IMR-90 (cell line): ENCODE data around the gene D2HGDH. TPM values are rescaled to one million over a fixed set of nuclear protein-coding genes. Genes with fewer than 3 reads are reported as not detected.

Source experiments
- ATAC-seq: fragments of 200-7000 bp; cut with Tn5 transposase; 2 replicates; pipeline ENCODE4 v1.9.1; 2020; ENCODE audit warnings: low read depth, mild to moderate bottlenecking, moderate library complexity
- BruUV-seq: library from RNA; stranded (reverse); fragments of 400-500 nt; replicated peaks from 2 replicates; lab custom pipeline; 2021; lab: Mats Ljungman, UMichigan
- CTCF ChIA-PET: fragments of 300-600 bp; formaldehyde crosslinking; extraction: SDS; loops from one replicate; lab custom pipeline; 2021; ENCODE audit warnings: antibody characterized with exemption; lab: Yijun Ruan, JAX
- POLR2A ChIA-PET: fragments of 300-600 bp; sonication (Branson Sonifier 250); formaldehyde crosslinking; loops from one replicate; lab custom pipeline; 2022; ENCODE audit warnings: antibody characterized with exemption; ENCODE audit not compliant: unreplicated experiment; lab: Charles Lee
- DNase-seq: peaks from one replicate; pipeline ENCODE4 v3.0.0; 2013
- H2AFZ ChIP-seq: replicated peaks from 2 replicates; pipeline ENCODE3; 2013; ENCODE audit warnings: low read length, mild to moderate bottlenecking; ENCODE audit not compliant: poor library complexity
- H2AK5ac ChIP-seq: 2 replicates; pipeline ENCODE4 v1.6.1; 2013; ENCODE audit warnings: low read depth, low read length, inconsistent platforms
- H2AK9ac ChIP-seq: replicated peaks from 2 replicates; pipeline ENCODE3; 2013; ENCODE audit warnings: mild to moderate bottlenecking, low read depth, low read length, moderate library complexity; ENCODE audit not compliant: poor library complexity
- H2BK120ac ChIP-seq: 2 replicates; pipeline ENCODE4 v1.6.1; 2013; ENCODE audit warnings: low read depth, low read length, inconsistent platforms
- H2BK15ac ChIP-seq: 3 replicates; pipeline ENCODE4 v1.6.1; 2013; ENCODE audit warnings: low read depth, low read length, inconsistent platforms
- H2BK20ac ChIP-seq: 2 replicates; pipeline ENCODE4 v1.6.1; 2013; ENCODE audit warnings: low read depth, mild to moderate bottlenecking, inconsistent platforms, low read length, moderate library complexity
- H2BK5ac ChIP-seq: 2 replicates; pipeline ENCODE4 v1.6.1; 2013; ENCODE audit warnings: mild to moderate bottlenecking, low read depth, low read length, inconsistent platforms; ENCODE audit not compliant: poor library complexity, severe bottlenecking
- H3K14ac ChIP-seq: replicated peaks from 2 replicates; pipeline ENCODE4 v1.6.1; 2013; ENCODE audit warnings: low read depth, low read length, inconsistent platforms
- H3K18ac ChIP-seq: 2 replicates; pipeline ENCODE4 v1.6.1; 2013; ENCODE audit warnings: low read depth, low read length, control low read depth
- H3K23ac ChIP-seq: 2 replicates; pipeline ENCODE4 v1.6.1; 2013; ENCODE audit warnings: low read depth, low read length, inconsistent platforms
- H3K27ac ChIP-seq: 2 replicates; pipeline ENCODE4 v1.5.1; 2013; ENCODE audit warnings: mild to moderate bottlenecking, control low read depth, low read length; ENCODE audit not compliant: insufficient read depth
- H3K27me3 ChIP-seq: 2 replicates; pipeline ENCODE4 v1.6.1; 2013; ENCODE audit warnings: low read length; ENCODE audit not compliant: control insufficient read depth, insufficient read depth
- H3K36me3 ChIP-seq: 2 replicates; pipeline ENCODE4 v1.6.1; 2013; ENCODE audit warnings: low read length, mixed read lengths; ENCODE audit not compliant: control insufficient read depth, insufficient read depth
- H3K4ac ChIP-seq: 2 replicates; pipeline ENCODE4 v1.6.1; 2013; ENCODE audit warnings: low read depth, low read length, inconsistent platforms
- H3K4me1 ChIP-seq: 2 replicates; pipeline ENCODE4 v1.6.1; 2013; ENCODE audit warnings: low read length, mixed read lengths; ENCODE audit not compliant: control insufficient read depth, insufficient read depth
- H3K4me2 ChIP-seq: 2 replicates; pipeline ENCODE4 v1.6.1; 2013; ENCODE audit warnings: low read depth, mild to moderate bottlenecking, control low read depth, low read length, moderate library complexity
- H3K4me3 ChIP-seq: 2 replicates; pipeline ENCODE4 v1.5.1; 2013; ENCODE audit warnings: low read depth, mild to moderate bottlenecking, control low read depth, low read length, moderate library complexity; ENCODE audit not compliant: insufficient read depth
- H3K56ac ChIP-seq: 2 replicates; pipeline ENCODE4 v1.6.1; 2013; ENCODE audit warnings: low read length, inconsistent platforms; ENCODE audit not compliant: insufficient read depth; ENCODE audit errors: extremely low read depth
- H3K79me1 ChIP-seq, 2 experiments: 2 replicates each; pipeline ENCODE4 v1.6.1; 2013; ENCODE audit warnings: low read length in 2 of 2, inconsistent platforms in 1 of 2, low read depth in 1 of 2
- H3K9ac ChIP-seq: 2 replicates; pipeline ENCODE4 v1.6.1; 2013; ENCODE audit warnings: low read depth, low read length, control low read depth
- H3K9me1 ChIP-seq: 2 replicates; pipeline ENCODE4 v1.6.1; 2013; ENCODE audit warnings: low read length, inconsistent platforms; ENCODE audit not compliant: insufficient read depth
- H3K9me3 ChIP-seq: 2 replicates; pipeline ENCODE4 v1.6.1; 2013; ENCODE audit warnings: low read length; ENCODE audit not compliant: control insufficient read depth, insufficient read depth
- H4K20me1 ChIP-seq: 2 replicates; pipeline ENCODE4 v1.6.1; 2013; ENCODE audit warnings: low read length, inconsistent platforms; ENCODE audit not compliant: insufficient read depth
- H4K5ac ChIP-seq: 2 replicates; pipeline ENCODE4 v1.6.1; 2013; ENCODE audit warnings: mild to moderate bottlenecking, low read depth, low read length, control low read depth
- H4K8ac ChIP-seq, 2 experiments: 2 replicates each; pipeline ENCODE4 v1.6.1; 2013; ENCODE audit warnings: low read depth in 2 of 2, low read length in 2 of 2, control low read depth in 1 of 2, inconsistent platforms in 1 of 2
- H4K91ac ChIP-seq: 2 replicates; pipeline ENCODE4 v1.6.1; 2013; ENCODE audit warnings: low read depth, low read length, inconsistent platforms; ENCODE audit not compliant: insufficient read depth
- BHLHE40 ChIP-seq: fragments of 150-350 bp; IDR thresholded peaks from 2 replicates; pipeline ENCODE4 v1.6.1; 2016; ENCODE audit warnings: mild to moderate bottlenecking, low read depth, low read length
- CEBPB ChIP-seq: IDR thresholded peaks from 2 replicates; pipeline ENCODE4 v1.6.1; 2012; ENCODE audit warnings: low read depth, low read length, improper control_type of control experiment
- MAFK ChIP-seq: IDR thresholded peaks from 2 replicates; pipeline ENCODE4 v1.6.1; 2012; ENCODE audit warnings: low read depth, low read length, improper control_type of control experiment
- MAZ ChIP-seq: IDR thresholded peaks from 2 replicates; pipeline ENCODE4 v1.6.1; 2012; ENCODE audit warnings: low read depth, mild to moderate bottlenecking, low read length, improper control_type of control experiment, moderate library complexity, borderline replicate concordance
- NFE2L2 ChIP-seq: fragments of 150-350 bp; IDR thresholded peaks from 2 replicates; pipeline ENCODE4 v1.6.1; 2016; ENCODE audit warnings: low read depth, mild to moderate bottlenecking, low read length
- POLR2A ChIP-seq: IDR thresholded peaks from 2 replicates; pipeline ENCODE4 v1.6.1; 2012; ENCODE audit warnings: mild to moderate bottlenecking, low read depth, low read length
- RFX5 ChIP-seq: IDR thresholded peaks from 2 replicates; pipeline ENCODE4 v1.8.0; 2012; ENCODE audit warnings: low read depth, mild to moderate bottlenecking, low read length, moderate library complexity
- SMC3 ChIP-seq: fragments of 150-350 bp; IDR thresholded peaks from 2 replicates; pipeline ENCODE4 v1.6.1; 2016; ENCODE audit warnings: low read depth, mild to moderate bottlenecking, antibody characterized with exemption, low read length, moderate library complexity
- WGBS, 2 experiments: methylation state at CpG; one replicate each; pipeline versions ENCODE4 v1.1.5 to v1.1.7; 2013; ENCODE audit warnings: missing lambda C conversion rate in 2 of 2; ENCODE audit not compliant: insufficient read length in 1 of 2; ENCODE audit errors: extremely low coverage in 2 of 2; 5-methylcytosine and 5-hydroxymethylcytosine counted together
- dilution Hi-C: fragments of 300-500 bp; cut with HindIII; formaldehyde crosslinking; loops from one replicate; pipeline ENCODE4 v1.14.3; 2018; ENCODE audit warnings: low sequenced_read_pairs; ENCODE audit not compliant: unreplicated experiment
- in situ Hi-C: fragments of 300-500 bp; cut with MboI; formaldehyde crosslinking; loops from 3 replicates; pipeline ENCODE4 v1.14.3; 2019; ENCODE audit warnings: low sequenced_read_pairs, inconsistent platforms, mixed read lengths
- intact Hi-C: fragments of 100-400 bp; cut with micrococcal nuclease; formaldehyde crosslinking; loops from 2 replicates; pipeline ENCODE4 v1.10.0; 2022
- polyA plus RNA-seq, 3 experiments: library from polyadenylated mRNA; depleted of rRNA; stranded (reverse); fragments of >200 nt; gene quantifications; 2 replicates each; pipeline ENCODE4 v1.2.3, GENCODE V29; 2012; ENCODE audit warnings: low replicate concordance in 1 of 3
- total RNA-seq: library from RNA; depleted of rRNA; stranded (reverse); fragments of >200 nt; gene quantifications from 2 replicates; pipeline ENCODE4 v1.2.3, GENCODE V29; 2012
- TF ChIP-seq, protein P1 (sequence below): fragments of 150-350 bp; IDR thresholded peaks from 2 replicates; pipeline ENCODE4 v1.6.1; 2016; ENCODE audit warnings: low read depth, mild to moderate bottlenecking, low read length, moderate library complexity, borderline replicate concordance
- TF ChIP-seq, protein P2 (sequence below): conservative IDR thresholded peaks from 2 replicates; pipeline ENCODE4 v1.5.1; 2012; ENCODE audit warnings: mild to moderate bottlenecking, low read depth, low read length, improper control_type of control experiment

Gene D2HGDH
- total and polyA plus RNA-seq, 2 of the 4 experiments (the other 2 are of a cell fraction): 6.3 to 22.1 TPM

GRCh38 chr2:241809383-241810306 is 75.2 kb downstream of the D2HGDH start (continued):
- no peak for TF ChIP-seq MAZ

DNA sequence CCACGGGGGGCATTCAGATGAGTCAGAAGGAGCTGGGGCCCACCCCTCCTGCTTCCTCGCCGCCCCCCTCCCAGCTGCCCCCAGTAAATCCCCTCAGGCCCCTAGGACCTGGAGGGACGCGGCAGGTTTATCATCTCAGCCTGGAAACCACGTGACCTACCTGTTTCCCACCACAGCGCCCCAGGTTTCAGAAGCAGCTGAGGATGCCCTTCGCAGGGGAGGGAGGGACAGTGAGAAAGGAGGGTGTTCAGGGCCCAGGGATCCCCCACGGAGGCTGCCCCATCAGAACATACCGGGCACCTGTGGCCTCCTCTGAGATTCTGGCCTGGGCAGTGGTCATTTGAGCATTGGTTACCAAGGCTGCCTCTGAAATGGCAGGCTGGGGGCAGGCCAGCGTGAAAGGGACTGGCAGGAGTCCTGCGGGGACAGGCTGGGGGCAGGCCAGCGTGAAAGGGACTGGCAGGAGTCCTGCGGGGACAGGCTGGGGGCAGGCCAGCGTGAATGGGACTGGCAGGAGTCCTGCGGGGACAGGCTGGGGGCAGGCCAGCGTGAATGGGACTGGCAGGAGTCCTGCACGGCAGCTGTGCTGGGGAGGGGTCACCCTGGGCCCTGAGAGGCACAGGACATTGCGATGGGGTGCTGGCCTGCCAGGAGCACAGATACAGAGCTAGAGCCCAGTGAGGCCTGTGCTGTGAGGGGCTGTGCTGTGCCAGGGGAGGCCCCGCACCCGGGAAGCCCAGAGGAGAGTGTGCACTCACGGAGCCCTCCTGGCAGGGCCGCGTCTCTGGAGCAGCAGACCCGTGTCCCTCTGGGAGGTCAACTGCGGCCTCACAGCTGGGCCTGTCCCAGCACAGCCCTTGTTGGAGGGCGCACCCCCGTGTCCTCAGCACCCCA is 76.1 kb downstream of the D2HGDH start:
- in situ Hi-C loops (no loop called here), dilution Hi-C loops (no loop called here), intact Hi-C loops (no loop called here)
- no peak overlapping the region for H2BK120ac ChIP-seq
- no peak overlapping the region for H3K23ac ChIP-seq
- no peak overlapping the region for H2BK15ac ChIP-seq
- H3K4me1 ChIP-seq: no peaks in the 10 kb centered on the region
- H3K4me3 ChIP-seq: no peak overlapping the region
- H3K9ac ChIP-seq: no peak overlapping the region
- H3K36me3 ChIP-seq: no peaks in the 10 kb centered on the region
- DNase-seq (no peak), ATAC-seq (no peak)
- no TSS peak for BruUV-seq
- no peak overlapping the region for H4K5ac ChIP-seq
- H3K4me2 ChIP-seq: no peak overlapping the region
- H4K91ac ChIP-seq: no peak overlapping the region
- H2BK20ac ChIP-seq: no peak overlapping the region
- H3K4ac ChIP-seq: no peak overlapping the region
- POLR2A ChIA-PET: no interaction called here
- H2AK5ac ChIP-seq: no peak overlapping the region
- no peak overlapping the region for H3K18ac ChIP-seq
- no peaks in the 10 kb centered on the region for H3K9me3 ChIP-seq
- H2BK5ac ChIP-seq: no peak overlapping the region
- no peak overlapping the region for H3K56ac ChIP-seq
- H3K14ac ChIP-seq: no peak overlapping the region
- no peaks in the 10 kb centered on the region for H3K79me1 ChIP-seq
- CTCF ChIA-PET: no interaction called here
- H2AK9ac ChIP-seq: no peak overlapping the region
- WGBS, 2 experiments: 81% methylated on average over 6 of the region's 28 CpGs; no CpG with 5 or more reads in 1 of the 2 experiments
- H3K9me1 ChIP-seq: no peaks in the 10 kb centered on the region
- TF ChIP-seq RFX5 (no peak), POLR2A (no peak), CEBPB (no peak), SMC3 (no peak), MAZ (no peak), NFE2L2 (no peak), BHLHE40 (no peak), MAFK (no peak)
- TF ChIP-seq, protein P1, sequence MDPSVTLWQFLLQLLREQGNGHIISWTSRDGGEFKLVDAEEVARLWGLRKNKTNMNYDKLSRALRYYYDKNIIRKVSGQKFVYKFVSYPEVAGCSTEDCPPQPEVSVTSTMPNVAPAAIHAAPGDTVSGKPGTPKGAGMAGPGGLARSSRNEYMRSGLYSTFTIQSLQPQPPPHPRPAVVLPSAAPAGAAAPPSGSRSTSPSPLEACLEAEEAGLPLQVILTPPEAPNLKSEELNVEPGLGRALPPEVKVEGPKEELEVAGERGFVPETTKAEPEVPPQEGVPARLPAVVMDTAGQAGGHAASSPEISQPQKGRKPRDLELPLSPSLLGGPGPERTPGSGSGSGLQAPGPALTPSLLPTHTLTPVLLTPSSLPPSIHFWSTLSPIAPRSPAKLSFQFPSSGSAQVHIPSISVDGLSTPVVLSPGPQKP: no peak
- TF ChIP-seq, protein P2, sequence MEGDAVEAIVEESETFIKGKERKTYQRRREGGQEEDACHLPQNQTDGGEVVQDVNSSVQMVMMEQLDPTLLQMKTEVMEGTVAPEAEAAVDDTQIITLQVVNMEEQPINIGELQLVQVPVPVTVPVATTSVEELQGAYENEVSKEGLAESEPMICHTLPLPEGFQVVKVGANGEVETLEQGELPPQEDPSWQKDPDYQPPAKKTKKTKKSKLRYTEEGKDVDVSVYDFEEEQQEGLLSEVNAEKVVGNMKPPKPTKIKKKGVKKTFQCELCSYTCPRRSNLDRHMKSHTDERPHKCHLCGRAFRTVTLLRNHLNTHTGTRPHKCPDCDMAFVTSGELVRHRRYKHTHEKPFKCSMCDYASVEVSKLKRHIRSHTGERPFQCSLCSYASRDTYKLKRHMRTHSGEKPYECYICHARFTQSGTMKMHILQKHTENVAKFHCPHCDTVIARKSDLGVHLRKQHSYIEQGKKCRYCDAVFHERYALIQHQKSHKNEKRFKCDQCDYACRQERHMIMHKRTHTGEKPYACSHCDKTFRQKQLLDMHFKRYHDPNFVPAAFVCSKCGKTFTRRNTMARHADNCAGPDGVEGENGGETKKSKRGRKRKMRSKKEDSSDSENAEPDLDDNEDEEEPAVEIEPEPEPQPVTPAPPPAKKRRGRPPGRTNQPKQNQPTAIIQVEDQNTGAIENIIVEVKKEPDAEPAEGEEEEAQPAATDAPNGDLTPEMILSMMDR: no peak
- peaks cover 16% of the 10 kb centered on the region for H3K27me3 ChIP-seq
- H3K27ac ChIP-seq: no peak overlapping the region
- H4K20me1 ChIP-seq: no peaks in the 10 kb centered on the region; the same call in 1 of the 2 replicates
- no peak overlapping the region for H4K8ac ChIP-seq
- no peak overlapping the region for H2AFZ ChIP-seq
